ENCODE measurements around the gene FMN1.
A peak's percentile ranks its signal among the peaks of the same experiment; 100 is the strongest.

Gene FMN1

GRCh38 chr15:33152502-33153109 is 41.9 kb downstream of the FMN1 start:
- no peak for DNase-seq

- no peak for DNase-seq
Measured at GRCh38 chr15:33150971-33151370, 43.5 kb downstream of the FMN1 start.

- no peak for DNase-seq
Measured at GRCh38 chr15:33150431-33150941, 44.0 kb downstream of the FMN1 start.

- no peak for DNase-seq
Measured at GRCh38 chr15:33149919-33150318, 44.6 kb downstream of the FMN1 start.

- DNase-seq = no peak
Measured at GRCh38 chr15:33148129-33148751, 46.3 kb downstream of the FMN1 start.

GRCh38 chr15:33146051-33146450 is 48.5 kb downstream of the FMN1 start:
- no peak for DNase-seq

GRCh38 chr15:33145447-33145846 is 49.1 kb downstream of the FMN1 start:
- no peak for DNase-seq

GRCh38 chr15:33142708-33143107 is 51.8 kb downstream of the FMN1 start:
- DNase-seq = no peak

- no peak for DNase-seq
Measured at GRCh38 chr15:33138000-33138399, 56.5 kb downstream of the FMN1 start.

GRCh38 chr15:33137101-33137500 is 57.4 kb downstream of the FMN1 start:
- DNase-seq = no peak

- no peak for DNase-seq
Measured at GRCh38 chr15:33136353-33136752, 58.2 kb downstream of the FMN1 start.

- DNase-seq = no peak
Measured at GRCh38 chr15:33135355-33135781, 59.1 kb downstream of the FMN1 start.

GRCh38 chr15:33132722-33133345 is 61.7 kb downstream of the FMN1 start:
- peak in 1 of 2 donors; percentile 21 for DNase-seq

GRCh38 chr15:33132233-33132580 is 62.3 kb downstream of the FMN1 start:
- no peak for DNase-seq

GRCh38 chr15:33131552-33132232 is 62.8 kb downstream of the FMN1 start:
- no peak for DNase-seq

GRCh38 chr15:33126559-33127290 is 67.8 kb downstream of the FMN1 start:
- DNase-seq = peak; percentile 65 to 71

GRCh38 chr15:33125894-33126537 is 68.5 kb downstream of the FMN1 start:
- DNase-seq = no peak

- no peak for DNase-seq
Measured at GRCh38 chr15:33124811-33125210, 69.7 kb downstream of the FMN1 start.

- DNase-seq = no peak
Measured at GRCh38 chr15:33124279-33124678, 70.2 kb downstream of the FMN1 start.

- DNase-seq = no peak
Measured at GRCh38 chr15:33119865-33120264, 74.6 kb downstream of the FMN1 start.

GRCh38 chr15:33119273-33119672 is 75.2 kb downstream of the FMN1 start:
- DNase-seq = no peak

GRCh38 chr15:33116198-33116597 is 78.3 kb downstream of the FMN1 start:
- DNase-seq = no peak

Data from activated CD4-positive, alpha-beta T cell treated with anti-CD3 and anti-CD28 coated beads for 4 hours (primary cell).